Prostate gland (tissue), 2 donors: ENCODE measurements around the gene PRRT1B.

Source experiments
- POLR2A ChIP-seq: fragments of 450-650 bp; IDR thresholded peaks from one replicate; pipeline ENCODE4 v1.6.1; 2016; ENCODE audit warnings: antibody characterized with exemption, mild to moderate bottlenecking
- POLR2AphosphoS5 ChIP-seq: sonication (generic); formaldehyde crosslinking; IDR thresholded peaks from one replicate; pipeline ENCODE4 v1.6.1; 2017; ENCODE audit warnings: antibody characterized with exemption
- TF ChIP-seq, protein P1 (sequence below), 4 experiments: fragments of 200-600 bp in 2 of 4; fragments of 450-650 bp in 2 of 4; sonication (generic) in 2 of 4; IDR thresholded peaks; 1 replicate in 3 of 4; 2 replicates in 1 of 4; pipeline ENCODE4 v1.5.1; 2016 to 2019; ENCODE audit warnings: antibody characterized with exemption in 4 of 4, mild to moderate bottlenecking in 2 of 4, moderate library complexity in 2 of 4

GRCh38 chr9:131522257-131523085 lies 22.9 kb upstream of the PRRT1B start:
- TF ChIP-seq, protein P1, sequence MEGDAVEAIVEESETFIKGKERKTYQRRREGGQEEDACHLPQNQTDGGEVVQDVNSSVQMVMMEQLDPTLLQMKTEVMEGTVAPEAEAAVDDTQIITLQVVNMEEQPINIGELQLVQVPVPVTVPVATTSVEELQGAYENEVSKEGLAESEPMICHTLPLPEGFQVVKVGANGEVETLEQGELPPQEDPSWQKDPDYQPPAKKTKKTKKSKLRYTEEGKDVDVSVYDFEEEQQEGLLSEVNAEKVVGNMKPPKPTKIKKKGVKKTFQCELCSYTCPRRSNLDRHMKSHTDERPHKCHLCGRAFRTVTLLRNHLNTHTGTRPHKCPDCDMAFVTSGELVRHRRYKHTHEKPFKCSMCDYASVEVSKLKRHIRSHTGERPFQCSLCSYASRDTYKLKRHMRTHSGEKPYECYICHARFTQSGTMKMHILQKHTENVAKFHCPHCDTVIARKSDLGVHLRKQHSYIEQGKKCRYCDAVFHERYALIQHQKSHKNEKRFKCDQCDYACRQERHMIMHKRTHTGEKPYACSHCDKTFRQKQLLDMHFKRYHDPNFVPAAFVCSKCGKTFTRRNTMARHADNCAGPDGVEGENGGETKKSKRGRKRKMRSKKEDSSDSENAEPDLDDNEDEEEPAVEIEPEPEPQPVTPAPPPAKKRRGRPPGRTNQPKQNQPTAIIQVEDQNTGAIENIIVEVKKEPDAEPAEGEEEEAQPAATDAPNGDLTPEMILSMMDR (IDR thresholded peaks at IDR 0.05): no peak
- TF ChIP-seq POLR2AphosphoS5: no peak
- no peak for TF ChIP-seq POLR2A
